Hepatocyte (in vitro differentiated cells): Measurements from ENCODE around the gene PRCP.

ENCODE experiments used
- CTCF ChIP-seq: fragments of 200-600 bp; sonication (generic); IDR thresholded peaks from 2 replicates; pipeline ENCODE4 v1.5.1; 2016; ENCODE audit warnings: antibody characterized with exemption, mild to moderate bottlenecking; ENCODE audit not compliant: poor library complexity
- EZH2phosphoT487 ChIP-seq: fragments of 200-600 bp; sonication (generic); IDR thresholded peaks from one replicate; pipeline ENCODE4 v1.6.1; 2018; ENCODE audit warnings: antibody characterized with exemption, mild to moderate bottlenecking, low read depth, moderate library complexity; ENCODE audit not compliant: unreplicated experiment, severe bottlenecking

- no peak for TF ChIP-seq CTCF
- no peak for TF ChIP-seq EZH2phosphoT487
Measured at GRCh38 chr11:82818409-82819043, 81.7 kb downstream of the PRCP start.
